H9 (cell line): Measurements from ENCODE around the gene CNDP2. TPM values are rescaled to one million over a fixed set of nuclear protein-coding genes. Genes with fewer than 3 reads are reported as not detected.

Source experiments
- DNase-seq: peaks from one replicate; pipeline ENCODE4 v3.0.0-alpha.2; 2017
- H2AFZ ChIP-seq: one replicate; pipeline ENCODE4 v1.6.1; 2013; ENCODE audit warnings: mild to moderate bottlenecking, low read length, control low read depth, moderate library complexity
- H2AK5ac ChIP-seq: 2 replicates; pipeline ENCODE4 v1.6.1; 2013; ENCODE audit warnings: low read length, control low read depth, mixed read lengths; ENCODE audit not compliant: insufficient read length
- H2BK120ac ChIP-seq: one replicate; pipeline ENCODE4 v1.6.1; 2013; ENCODE audit warnings: low read depth, mild to moderate bottlenecking, low read length, control low read depth, inconsistent platforms; ENCODE audit not compliant: poor library complexity, severe bottlenecking
- H2BK12ac ChIP-seq: 2 replicates; pipeline ENCODE4 v1.6.1; 2013; ENCODE audit warnings: low read length, control low read depth, mixed read lengths, low read depth; ENCODE audit not compliant: insufficient read length
- H2BK15ac ChIP-seq: 2 replicates; pipeline ENCODE4 v1.6.1; 2013; ENCODE audit warnings: low read depth, low read length, control low read depth
- H2BK20ac ChIP-seq: one replicate; pipeline ENCODE4 v1.6.1; 2013; ENCODE audit warnings: low read depth, mild to moderate bottlenecking, low read length, control low read depth, inconsistent platforms; ENCODE audit not compliant: poor library complexity, severe bottlenecking
- H2BK5ac ChIP-seq: 2 replicates; pipeline ENCODE4 v1.6.1; 2013; ENCODE audit warnings: low read length, control low read depth, mixed read lengths; ENCODE audit not compliant: insufficient read length
- H3K14ac ChIP-seq: 2 replicates; pipeline ENCODE4 v1.6.1; 2013; ENCODE audit warnings: low read length, control low read depth; ENCODE audit not compliant: insufficient read depth
- H3K18ac ChIP-seq: 2 replicates; pipeline ENCODE4 v1.6.1; 2013; ENCODE audit warnings: low read depth, mild to moderate bottlenecking, mixed read lengths, low read length, control low read depth; ENCODE audit not compliant: insufficient read length
- H3K23ac ChIP-seq: 2 replicates; pipeline ENCODE4 v1.6.1; 2013; ENCODE audit warnings: low read length, control low read depth, mixed read lengths, low read depth; ENCODE audit not compliant: insufficient read length
- H3K23me2 ChIP-seq: 2 replicates; pipeline ENCODE4 v1.6.1; 2013; ENCODE audit warnings: low read depth, mild to moderate bottlenecking, mixed read lengths, low read length, control low read depth; ENCODE audit not compliant: insufficient read length, poor library complexity, severe bottlenecking
- H3K27ac ChIP-seq: 2 replicates; pipeline ENCODE4 v1.5.1; 2013; ENCODE audit warnings: low read length, control low read depth, mixed read lengths, low read depth; ENCODE audit not compliant: insufficient read length
- H3K27me3 ChIP-seq: 2 replicates; pipeline ENCODE4 v1.6.1; 2013; ENCODE audit warnings: low read length, control low read depth, inconsistent platforms; ENCODE audit not compliant: insufficient read depth
- H3K4ac ChIP-seq: 2 replicates; pipeline ENCODE4 v1.6.1; 2013; ENCODE audit warnings: low read depth, mild to moderate bottlenecking, control low read depth, inconsistent platforms, low read length, moderate library complexity
- H3K4me1 ChIP-seq: 2 replicates; pipeline ENCODE4 v1.6.1; 2013; ENCODE audit warnings: low read length, control low read depth, inconsistent platforms; ENCODE audit not compliant: insufficient read depth
- H3K4me2 ChIP-seq: 2 replicates; pipeline ENCODE4 v1.6.1; 2013; ENCODE audit warnings: low read length, control low read depth, mixed read lengths; ENCODE audit not compliant: insufficient read length, insufficient read depth
- H3K56ac ChIP-seq: 2 replicates; pipeline ENCODE4 v1.6.1; 2013; ENCODE audit warnings: low read depth, mild to moderate bottlenecking, mixed read lengths, low read length, control low read depth; ENCODE audit not compliant: insufficient read length
- H3K79me1 ChIP-seq: 2 replicates; pipeline ENCODE4 v1.6.1; 2013; ENCODE audit warnings: low read depth, mild to moderate bottlenecking, moderate library complexity, low read length, control low read depth, inconsistent platforms; ENCODE audit not compliant: insufficient read depth, poor library complexity, severe bottlenecking
- H3K79me2 ChIP-seq: 2 replicates; pipeline ENCODE4 v1.6.1; 2013; ENCODE audit warnings: low read length, control low read depth, inconsistent platforms; ENCODE audit not compliant: insufficient read depth
- H3K9ac ChIP-seq: 2 replicates; pipeline ENCODE4 v1.6.1; 2013; ENCODE audit warnings: low read length, control low read depth, mixed read lengths; ENCODE audit not compliant: insufficient read length; ENCODE audit errors: extremely low read depth
- H3K9me3 ChIP-seq: one replicate; pipeline ENCODE4 v1.6.1; 2013; ENCODE audit warnings: low read depth, low read length, inconsistent platforms; ENCODE audit not compliant: control insufficient read depth
- H3T11ph ChIP-seq: one replicate; pipeline ENCODE4 v1.6.1; 2013; ENCODE audit warnings: mild to moderate bottlenecking, low read length, control low read depth, inconsistent platforms
- H4K20me1 ChIP-seq: one replicate; pipeline ENCODE4 v1.6.1; 2013; ENCODE audit not compliant: control insufficient read depth, insufficient read length, insufficient read depth
- H4K5ac ChIP-seq: 2 replicates; pipeline ENCODE4 v1.6.1; 2013; ENCODE audit warnings: low read depth, mild to moderate bottlenecking, mixed read lengths, low read length, control low read depth; ENCODE audit not compliant: insufficient read length
- H4K8ac ChIP-seq: replicated peaks from 2 replicates; pipeline ENCODE4 v1.6.1; 2013; ENCODE audit warnings: low read length, control low read depth, mixed read lengths, low read depth; ENCODE audit not compliant: insufficient read length
- H4K91ac ChIP-seq: 2 replicates; pipeline ENCODE4 v1.6.1; 2013; ENCODE audit warnings: low read depth, mild to moderate bottlenecking, moderate library complexity, mixed read lengths, low read length, control low read depth; ENCODE audit not compliant: insufficient read length
- H3K27ac Mint-ChIP-seq, 3 experiments: 2 replicates in 2 of 3; 3 replicates in 1 of 3; pipeline ENCODE4 v1.8.0; 2020 to 2021; ENCODE audit warnings: mixed read lengths in 3 of 3, mild to moderate bottlenecking in 1 of 3, moderate library complexity in 1 of 3
- H3K27me3 Mint-ChIP-seq: 2 replicates; pipeline ENCODE4 v1.8.0; 2021; ENCODE audit warnings: low read depth, mild to moderate bottlenecking, moderate library complexity, mixed read lengths
- H3K36me3 Mint-ChIP-seq, 3 experiments: 2 replicates in 2 of 3; 3 replicates in 1 of 3; pipeline ENCODE4 v1.8.0; 2020 to 2021; ENCODE audit warnings: low read depth in 3 of 3, mixed read lengths in 3 of 3; ENCODE audit not compliant: insufficient read depth in 1 of 3
- H3K4me1 Mint-ChIP-seq, 2 experiments: 2 replicates each; pipeline ENCODE4 v1.8.0; 2020; ENCODE audit warnings: mixed read lengths in 2 of 2
- H3K4me3 Mint-ChIP-seq, 2 experiments: 2 replicates in 1 of 2; 3 replicates in 1 of 2; pipeline ENCODE4 v1.8.0; 2020 to 2021; ENCODE audit warnings: mild to moderate bottlenecking in 2 of 2, mixed read lengths in 2 of 2, moderate library complexity in 1 of 2
- H3K9me3 Mint-ChIP-seq, 2 experiments: 2 replicates in 1 of 2; 3 replicates in 1 of 2; pipeline ENCODE4 v1.8.0; 2020; ENCODE audit warnings: mild to moderate bottlenecking in 2 of 2, mixed read lengths in 2 of 2, moderate library complexity in 1 of 2
- CTCF ChIP-seq: fragments of 200-600 bp; sonication (generic); conservative IDR thresholded peaks from 3 replicates; pipeline ENCODE4 v1.8.0; 2021; ENCODE audit warnings: antibody characterized with exemption, mild to moderate bottlenecking
- WGBS: extraction: QIAGEN DNeasy Blood & Tissue Kit; methylation state at CpG from one replicate; pipeline ENCODE4 v1.1.7; 2013; ENCODE audit warnings: missing lambda C conversion rate, low lambda C conversion rate, mixed read lengths; ENCODE audit not compliant: insufficient read length; ENCODE audit errors: extremely low coverage; 5-methylcytosine and 5-hydroxymethylcytosine counted together
- total RNA-seq: library from RNA; stranded (reverse); gene quantifications from 2 replicates; pipeline ENCODE4 v1.2.1, GENCODE V29; 2021

The CNDP2 gene
- total RNA-seq, 1 experiment from 2014 or later, result 212 TPM

- H3K4me1 ChIP-seq, result no peaks in the 10 kb centered on the region
- H3K79me1 ChIP-seq, result no peaks in the 10 kb centered on the region
These were observed 22.1 kb upstream of the CNDP2 start for GRCh38 chr18:74473976-74474640.

More at GRCh38 chr18:74473976-74474640, 22.1 kb upstream of the CNDP2 start:
- no peak overlapping the region for H3K27ac ChIP-seq
- no peak overlapping the region for H3K14ac ChIP-seq
- no peak overlapping the region for H2BK12ac ChIP-seq
- no CpG with 5 or more reads among the region's 3 CpGs for WGBS
- no peak overlapping the region for H3T11ph ChIP-seq
- Mint-ChIP-seq H3K36me3 (no peaks in the 10 kb centered on the region), H3K9me3 (peaks cover 2 to 9% of the 10 kb centered on the region in 2 experiments; a peak in 4 of 5 replicates), H3K4me1 (peaks cover 3 to 4% of the 10 kb centered on the region in 2 experiments; a peak in 3 of 4 replicates), H3K27ac (no peak overlapping the region), H3K27me3 (peaks cover 4% of the 10 kb centered on the region), H3K4me3 (no peak overlapping the region)
- no peak overlapping the region for H2AK5ac ChIP-seq
- no peaks in the 10 kb centered on the region for H4K20me1 ChIP-seq
- no peak overlapping the region for H3K9ac ChIP-seq
- H2BK20ac ChIP-seq, result no peak overlapping the region
- no peak overlapping the region for H2BK15ac ChIP-seq
- H4K91ac ChIP-seq, result no peak overlapping the region
- no peak overlapping the region for H2BK120ac ChIP-seq
- no peaks in the 10 kb centered on the region for H3K79me2 ChIP-seq
- no peaks in the 10 kb centered on the region for H3K23me2 ChIP-seq
- no peak overlapping the region for H4K5ac ChIP-seq
- H4K8ac ChIP-seq, result no peak overlapping the region
- TF ChIP-seq CTCF, result no peak
- DNase-seq, result no peak
- no peak overlapping the region for H3K4me2 ChIP-seq
- H2AFZ ChIP-seq, result no peak overlapping the region
- H3K56ac ChIP-seq, result no peak overlapping the region
- H3K23ac ChIP-seq, result no peak overlapping the region
- no peak overlapping the region for H3K18ac ChIP-seq
- H3K27me3 ChIP-seq, result no peaks in the 10 kb centered on the region
- H2BK5ac ChIP-seq, result no peak overlapping the region
- H3K9me3 ChIP-seq, result no peaks in the 10 kb centered on the region
- H3K4ac ChIP-seq, result no peak overlapping the region
